Psoas muscle (tissue), 8 donors: ENCODE data around the gene SPRR3. TPM values are rescaled to one million over a fixed set of nuclear protein-coding genes. Genes with fewer than 3 reads are reported as not detected.

Experiments
- ATAC-seq, 4 donors: fragments of 200-7000 bp; cut with Tn5 transposase; one replicate each; pipeline ENCODE4 v1.9.1; 2020; ENCODE audit warnings: moderate library complexity in 3 of 4, mild to moderate bottlenecking in 2 of 4
- DNase-seq, 2 donors: peaks; one replicate each; pipeline ENCODE4 v3.0.0-alpha.2; 2020
- H3K27ac ChIP-seq: fragments of 200-600 bp; one replicate; pipeline ENCODE4 v1.8.0; 2022
- H3K27me3 ChIP-seq, 3 donors: fragments of 200-600 bp in 1 of 3; one replicate each; pipeline versions ENCODE4 v1.6.1 to v1.8.0; 2013 to 2022; ENCODE audit warnings: low read length in 2 of 3, mild to moderate bottlenecking in 2 of 3, moderate library complexity in 1 of 3; ENCODE audit not compliant: insufficient read depth in 3 of 3
- H3K36me3 ChIP-seq, 2 donors: fragments of 200-600 bp in 1 of 2; one replicate each; pipeline versions ENCODE4 v1.6.1 to v1.8.0; 2013 to 2022; ENCODE audit warnings: low read depth in 1 of 2, mild to moderate bottlenecking in 1 of 2, moderate library complexity in 1 of 2; ENCODE audit not compliant: insufficient read depth in 1 of 2
- H3K4me1 ChIP-seq: fragments of 200-600 bp; one replicate; pipeline ENCODE4 v1.8.0; 2022
- H3K4me3 ChIP-seq: fragments of 200-600 bp; one replicate; pipeline ENCODE4 v1.8.0; 2022; ENCODE audit warnings: mild to moderate bottlenecking
- H3K9me3 ChIP-seq: fragments of 200-600 bp; one replicate; pipeline ENCODE4 v1.8.0; 2022
- CTCF ChIP-seq: fragments of 200-600 bp; IDR thresholded peaks from one replicate; pipeline ENCODE4 v1.8.0; 2022; ENCODE audit warnings: antibody characterized with exemption
- WGBS, 3 donors: extraction: QIAGEN DNeasy Blood & Tissue Kit; methylation state at CpG; one replicate each; pipeline versions ENCODE4 v1.1.6 to v1.1.7; 2013; 5-methylcytosine and 5-hydroxymethylcytosine counted together
- intact Hi-C, 2 donors: fragments of 100-400 bp; cut with DNase I; formaldehyde crosslinking; loops; one replicate each; pipeline versions ENCODE4 v1.11.0 to v1.14.2; 2022
- polyA plus RNA-seq, 3 donors: library from polyadenylated mRNA; stranded (reverse); fragments of 200-250 nt; gene quantifications; one replicate each; pipeline ENCODE4 v1.2.3, GENCODE V29; 2013
- total RNA-seq, 4 donors: library from RNA; stranded (reverse); fragmentation: NEBNext Ultra II Directional in 2 of 4; extraction: Animal tissue kit (Norgen Biotek cat#: 25700) in 2 of 4; gene quantifications; one replicate each; pipeline versions ENCODE4 v1.2.1 to v1.2.4, GENCODE V29; 2021 to 2023
- donor health status: healthy with polysubstance abuse.
- donor health status: DM: no; HTN: no; CAD: no; lungs with moderate emphysema.
- donor health status: Bipolar disorder and iron deficiency.
- donor health status: healthy.
- donor health status: DM: yes; HTN: yes; CAD: no.
- donor health status: DM: no; HTN: no; CAD: no.
- donor health status: DM: no; HTN: no; CAD: no.
- donor health status: DM: yes; HTN: yes; CAD: no.

The SPRR3 gene
- total and polyA plus RNA-seq, 7 donors, result 0.32 to 1.2 (median 0.98) TPM; not detected in 3

- WGBS, 3 donors, result 85 to 91% (median 88%) methylated on average over 2 of the region's 2 CpGs
- no peak for ATAC-seq
- Histone ChIP-seq H3K9me3 (no peaks in the 10 kb centered on the region), H3K27ac (no peak overlapping the region), H3K27me3 (no peaks in the 10 kb centered on the region), H3K4me3 (no peak overlapping the region), H3K36me3 (no peaks in the 10 kb centered on the region), H3K4me1 (no peaks in the 10 kb centered on the region)
- no peak for TF ChIP-seq CTCF
- intact Hi-C loops, result no loop called here
- no peak for DNase-seq
Observed at GRCh38 chr1:152986578-152986977, 15.0 kb upstream of the SPRR3 start.

GRCh38 chr1:152993186-152993585, 8.4 kb upstream of the SPRR3 start:
- intact Hi-C loops, result no loop called here

GRCh38 chr1:152995842-152996241, 5.7 kb upstream of the SPRR3 start:
- ATAC-seq (no peak), DNase-seq (no peak)
- no peak overlapping the region for H3K4me3 ChIP-seq
- no peak for TF ChIP-seq CTCF
- H3K4me1 ChIP-seq, result no peaks in the 10 kb centered on the region
- 0 to 44% (median 39%) methylated on average over 1 of the region's 1 CpG for WGBS, 3 donors
- no peaks in the 10 kb centered on the region for H3K27me3 ChIP-seq
- H3K27ac ChIP-seq, result no peak overlapping the region
- H3K9me3 ChIP-seq, result no peaks in the 10 kb centered on the region
- no peaks in the 10 kb centered on the region for H3K36me3 ChIP-seq
- intact Hi-C loops, result no loop called here

More at GRCh38 chr1:152993186-152993585, 8.4 kb upstream of the SPRR3 start:
- H3K27ac ChIP-seq, result no peak overlapping the region
- no peaks in the 10 kb centered on the region for H3K27me3 ChIP-seq
- no peaks in the 10 kb centered on the region for H3K4me1 ChIP-seq
- H3K4me3 ChIP-seq, result no peak overlapping the region
- 73 to 76% (median 74%) methylated on average over 6 of the region's 6 CpGs for WGBS, 3 donors
- DNase-seq (no peak), ATAC-seq (no peak)
- TF ChIP-seq CTCF, result no peak
- no peaks in the 10 kb centered on the region for H3K9me3 ChIP-seq
- H3K36me3 ChIP-seq, result no peaks in the 10 kb centered on the region

- 9 to 13% (median 12%) methylated on average over 5 of the region's 5 CpGs for WGBS, 3 donors
- no peak for ATAC-seq
Observed at GRCh38 chr1:152996633-152997400, 4.7 kb upstream of the SPRR3 start.

More at GRCh38 chr1:152996633-152997400, 4.7 kb upstream of the SPRR3 start:
- TF ChIP-seq CTCF, result no peak
- H3K36me3 ChIP-seq, result no peaks in the 10 kb centered on the region
- intact Hi-C loops, result no loop called here
- no peaks in the 10 kb centered on the region for H3K27me3 ChIP-seq
- no peaks in the 10 kb centered on the region for H3K4me1 ChIP-seq
- no peak overlapping the region for H3K27ac ChIP-seq
- DNase-seq, result no peak
- no peaks in the 10 kb centered on the region for H3K9me3 ChIP-seq
- no peak overlapping the region for H3K4me3 ChIP-seq
